ENCODE data around the gene RASA3.
"Not testable (repeated sequence)": the region's sequence is repeated elsewhere in the genome, so short reads cannot be mapped to it uniquely, and the experiment has no call there.

RASA3 gene

DNA sequence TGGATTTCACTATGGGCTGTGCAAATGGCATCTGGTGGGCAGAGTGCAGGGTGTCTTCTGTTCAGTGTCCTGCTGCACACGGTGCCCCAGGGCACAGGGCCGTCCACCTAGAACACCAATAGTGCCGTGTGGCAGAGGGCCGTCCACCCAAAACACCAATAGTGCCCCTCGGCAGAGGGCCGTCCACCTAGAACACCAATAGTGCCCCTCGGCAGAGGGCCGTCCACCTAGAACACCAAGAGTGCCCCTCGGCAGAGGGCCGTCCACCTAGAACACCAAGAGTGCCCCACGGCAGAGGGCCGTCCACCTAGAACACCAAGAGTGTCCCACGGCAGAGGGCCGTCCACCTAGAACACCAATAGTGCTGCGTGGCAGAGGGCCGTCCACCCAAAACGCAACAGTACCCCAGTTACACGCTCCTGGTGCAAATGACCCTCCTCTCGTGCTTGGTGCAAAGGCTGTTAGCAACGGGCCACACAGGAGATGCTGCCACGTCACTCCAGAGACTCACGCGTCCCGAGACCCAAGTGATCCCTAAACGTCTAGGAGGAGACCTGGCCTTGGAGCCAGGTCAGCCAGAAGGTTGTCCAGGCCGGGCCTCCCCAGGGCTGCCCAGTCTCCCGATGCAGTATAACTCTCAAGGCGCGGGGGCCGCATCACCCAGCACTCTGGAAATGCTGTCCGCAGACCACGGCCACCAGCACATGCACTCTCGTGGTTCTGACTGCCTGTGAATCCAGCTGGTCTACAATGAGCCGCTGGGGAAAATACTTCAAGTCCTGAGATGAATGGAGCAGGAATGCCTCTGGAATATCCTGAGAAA is 51.5 kb downstream of the RASA3 start:
- DNase-seq (ENCODE audit: low spot score): no peak

DNA sequence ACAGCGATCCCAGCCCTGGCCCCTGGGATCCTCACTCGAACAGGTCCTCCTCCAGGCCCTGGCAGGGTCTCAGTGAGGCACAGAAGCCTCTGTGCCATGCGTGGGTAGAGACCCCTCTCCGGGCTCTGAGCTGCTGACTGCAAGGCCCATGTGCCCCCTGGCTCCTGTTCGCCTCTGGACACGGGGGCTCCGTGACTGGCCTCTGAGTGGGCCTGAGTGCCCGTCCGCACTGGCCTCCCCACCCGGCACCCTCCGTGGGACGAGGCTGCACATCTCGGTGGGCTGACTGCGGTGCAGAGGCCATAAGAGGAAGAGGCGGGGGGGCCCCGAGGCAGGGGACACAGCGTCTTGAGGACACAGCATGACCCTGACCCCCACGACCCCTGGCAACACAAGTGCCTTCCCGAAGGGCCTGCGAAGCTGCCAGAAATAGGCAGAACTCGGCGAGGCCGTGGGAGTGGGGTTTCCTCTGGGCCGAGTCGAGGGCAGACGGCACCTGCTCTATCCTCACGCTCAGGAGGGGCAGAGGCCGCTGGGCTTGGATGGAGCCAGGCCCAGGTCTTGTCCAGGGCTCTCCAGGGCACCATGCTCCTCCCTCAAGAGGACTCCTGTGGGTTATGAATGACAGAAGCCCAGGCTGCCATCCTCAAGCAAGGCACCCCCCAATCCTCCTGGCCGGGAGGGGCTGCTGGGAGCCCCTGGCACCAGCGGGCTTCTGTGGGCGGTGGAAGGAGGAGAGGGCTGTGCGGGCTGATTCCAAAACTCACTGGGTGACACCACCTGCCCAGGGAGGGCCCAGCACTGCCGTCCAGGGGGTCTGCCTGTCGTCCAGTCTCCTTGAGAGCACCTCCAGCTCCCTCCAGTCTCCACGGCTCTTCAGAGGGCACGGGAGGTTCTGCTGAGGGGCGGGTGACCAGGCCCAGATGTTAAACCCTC is 52.6 kb downstream of the RASA3 start:
- no peak for DNase-seq (ENCODE audit: low spot score)

DNA sequence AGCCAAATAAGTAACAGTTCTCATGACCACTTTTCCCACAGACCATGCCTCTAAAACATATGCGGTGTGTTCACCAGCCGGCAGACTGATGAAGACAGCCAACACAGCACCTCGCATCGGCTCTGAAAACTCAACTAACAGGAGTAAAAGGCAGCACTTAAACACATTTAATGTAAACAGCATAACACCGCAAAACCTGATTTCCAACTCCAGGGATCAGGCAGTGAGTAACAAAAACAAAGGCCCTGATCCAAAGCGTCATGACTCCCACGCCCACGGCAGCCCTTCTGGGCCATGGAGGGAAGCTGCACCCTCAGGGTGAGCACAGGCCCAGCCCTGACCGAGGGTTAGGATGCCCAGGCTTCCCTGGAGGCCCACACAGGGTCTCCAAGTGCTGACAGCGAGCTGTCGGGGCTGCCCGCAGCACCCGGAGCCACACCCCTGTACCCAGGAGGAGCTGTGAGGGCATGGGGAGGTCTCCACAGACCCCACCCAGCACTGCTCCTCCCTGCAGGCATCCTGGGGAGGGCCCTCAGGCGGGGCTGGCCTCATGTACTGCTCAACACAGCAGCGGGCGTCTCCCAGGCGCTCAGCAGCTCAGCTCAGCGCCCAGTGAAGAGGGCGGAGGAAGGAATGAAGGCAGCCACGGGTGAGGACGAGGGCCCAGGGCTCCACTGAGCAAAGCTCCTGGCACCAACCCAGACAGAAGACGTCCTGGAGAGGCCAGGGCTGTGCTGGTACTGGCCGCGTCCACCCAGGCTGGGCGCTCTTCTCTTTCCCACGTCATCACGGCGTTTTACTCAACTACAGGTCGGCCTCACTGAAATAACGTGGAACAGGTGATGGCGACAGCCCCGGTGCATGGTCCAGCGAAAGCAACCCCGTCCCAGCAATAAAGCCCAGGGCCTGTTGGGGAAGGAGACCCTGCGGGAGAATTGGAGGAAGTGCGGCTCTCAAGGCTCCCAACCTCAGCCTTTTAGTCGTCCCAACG is 53.7 kb downstream of the RASA3 start:
- DNase-seq (ENCODE audit: low spot score): peak; percentile 90

DNA sequence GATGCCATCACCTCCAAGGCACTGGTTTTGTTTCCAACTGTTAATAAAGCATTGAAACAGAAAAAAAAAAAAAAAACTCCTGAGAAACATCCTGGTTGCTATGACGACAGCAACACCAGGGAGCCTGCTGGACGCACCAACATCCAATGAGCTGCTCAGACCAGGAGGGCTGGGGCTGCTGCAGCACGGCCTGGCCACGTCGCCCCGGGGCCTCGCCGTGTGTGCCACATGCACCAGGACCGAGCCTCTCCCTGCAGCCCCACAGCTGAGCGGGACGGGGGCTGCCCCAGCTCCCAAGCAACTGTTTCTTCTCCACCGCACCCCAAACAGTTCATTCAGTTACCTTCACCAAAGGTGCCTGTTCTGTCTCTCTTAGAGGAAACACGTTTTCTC is 54.5 kb downstream of the RASA3 start:
- DNase-seq (ENCODE audit: low spot score): peak; percentile 36

DNA sequence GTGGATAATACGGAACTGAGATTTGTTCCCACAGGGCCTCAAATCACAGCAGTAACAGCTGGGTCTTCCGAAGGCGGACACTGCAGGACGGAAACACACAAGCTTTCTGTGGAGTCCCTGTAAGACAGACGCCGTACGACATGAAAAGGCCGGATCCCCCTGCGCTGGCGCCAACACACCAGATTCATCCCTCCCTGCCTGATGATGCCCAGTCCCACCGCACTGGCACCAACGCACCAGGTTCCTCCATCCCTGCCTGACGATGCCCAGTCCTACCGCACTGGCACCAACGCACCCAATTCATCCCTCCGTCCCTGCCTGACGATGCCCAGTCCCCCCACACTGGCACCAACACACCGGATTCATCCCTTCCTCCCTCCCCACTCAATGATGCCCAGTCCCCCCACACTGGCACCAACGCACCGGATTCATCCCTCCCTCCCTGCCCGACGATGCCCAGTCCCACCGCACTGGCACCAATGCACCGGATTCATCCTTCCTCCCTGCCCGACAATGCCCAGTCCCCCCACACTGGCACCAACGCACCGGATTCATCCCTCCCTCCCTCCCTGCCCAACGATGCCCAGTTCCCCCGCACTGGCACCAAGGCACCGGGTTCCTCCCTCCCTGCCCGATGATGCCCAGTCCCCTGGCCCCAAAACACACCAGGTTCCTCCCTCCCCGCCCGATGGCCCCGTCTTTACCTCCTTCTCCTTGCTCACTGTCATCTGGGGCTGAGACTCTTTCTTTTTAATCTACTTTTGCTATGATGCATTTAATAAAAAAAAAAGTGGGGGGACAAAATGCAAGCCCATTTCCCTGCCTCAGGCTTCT is 55.1 kb downstream of the RASA3 start:
- DNase-seq (ENCODE audit: low spot score): no peak

DNA sequence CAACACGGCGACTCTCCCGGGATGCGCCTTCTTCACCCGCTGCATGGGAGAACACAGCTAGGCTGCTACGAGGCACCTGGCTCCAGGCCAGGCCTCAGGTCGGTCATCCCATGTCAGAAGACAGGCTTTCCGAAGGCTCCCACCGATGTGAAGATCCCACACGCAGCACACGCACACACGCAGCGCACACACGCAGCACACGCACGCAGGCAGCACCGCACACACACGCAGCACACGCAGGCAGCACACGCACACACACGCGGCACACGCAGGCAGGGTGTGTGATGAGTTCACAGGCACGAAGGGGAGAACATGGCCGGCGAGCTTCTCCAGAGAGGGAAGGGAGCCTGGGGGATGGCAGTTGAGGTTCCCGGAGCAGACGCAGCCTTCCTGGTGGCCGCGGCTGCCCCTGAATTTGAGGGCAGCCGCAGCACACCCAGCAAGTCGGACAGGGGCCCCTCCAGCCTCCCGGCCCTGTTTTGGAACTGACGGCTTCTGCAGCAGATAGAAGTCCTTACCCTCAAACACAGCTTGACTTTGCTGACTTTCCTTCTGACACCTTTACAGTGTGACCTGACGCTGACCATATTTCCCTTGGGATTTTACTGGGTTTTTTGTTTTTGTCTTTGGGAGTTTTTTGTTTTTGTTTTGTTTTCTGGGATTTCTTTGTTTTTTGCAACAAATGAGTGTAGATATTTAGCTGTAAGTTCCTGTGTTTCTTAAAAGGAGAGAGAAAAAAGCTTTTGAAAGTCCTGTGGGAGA is 55.9 kb downstream of the RASA3 start:
- DNase-seq (ENCODE audit: low spot score): no peak

DNA sequence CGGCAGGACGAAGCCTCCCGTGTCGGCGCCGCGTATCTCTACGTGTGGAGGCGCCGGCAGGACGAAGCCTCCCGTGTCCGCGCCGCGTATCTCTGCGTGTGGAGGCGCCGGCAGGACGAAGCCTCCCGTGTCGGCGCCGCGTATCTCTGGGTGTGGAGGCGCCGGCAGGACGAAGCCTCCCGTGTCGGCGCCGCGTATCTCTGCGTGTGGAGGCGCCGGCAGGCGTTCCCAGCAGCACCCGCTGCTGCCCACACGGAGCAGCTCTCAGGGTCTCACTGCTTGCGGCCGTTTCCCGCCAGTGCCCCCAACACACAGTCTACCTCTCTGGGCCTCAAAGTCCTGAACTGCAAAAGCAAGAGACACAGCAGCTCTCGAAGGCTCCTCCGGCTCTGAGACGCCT is 56.6 kb downstream of the RASA3 start:
- not testable (repeated sequence) for DNase-seq (ENCODE audit: low spot score)

DNA sequence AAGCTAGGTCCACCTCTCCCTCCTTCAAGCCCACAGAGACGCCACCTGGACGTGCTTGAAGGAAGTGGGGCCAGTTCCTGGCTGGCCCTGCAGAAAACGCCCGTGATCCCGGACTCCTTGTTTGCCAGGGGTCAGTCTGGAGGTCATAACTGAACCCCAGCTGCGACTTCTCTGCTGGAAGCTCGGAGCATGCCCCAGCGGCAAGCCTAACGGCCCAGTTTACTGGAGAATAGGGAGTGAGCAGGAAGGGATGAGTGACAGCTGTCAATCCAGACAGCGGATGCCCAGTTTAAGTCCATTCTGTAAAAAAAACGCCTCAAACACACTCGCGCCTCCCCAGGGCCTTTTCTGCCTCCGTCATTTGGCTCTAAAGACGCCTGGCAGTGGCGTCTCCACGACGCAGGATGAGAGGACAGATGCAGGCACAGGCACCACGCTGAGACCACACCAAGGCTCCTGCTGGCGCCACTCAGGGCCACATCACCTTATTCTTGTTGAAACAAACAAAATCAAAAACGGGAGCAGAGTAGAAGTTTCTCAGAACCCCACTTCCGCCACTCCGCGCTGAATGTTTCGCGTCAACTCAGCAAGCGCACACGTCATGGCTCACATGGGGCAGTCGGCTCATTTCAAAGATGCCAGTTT is 57.6 kb downstream of the RASA3 start:
- DNase-seq (ENCODE audit: low spot score): no peak

DNA sequence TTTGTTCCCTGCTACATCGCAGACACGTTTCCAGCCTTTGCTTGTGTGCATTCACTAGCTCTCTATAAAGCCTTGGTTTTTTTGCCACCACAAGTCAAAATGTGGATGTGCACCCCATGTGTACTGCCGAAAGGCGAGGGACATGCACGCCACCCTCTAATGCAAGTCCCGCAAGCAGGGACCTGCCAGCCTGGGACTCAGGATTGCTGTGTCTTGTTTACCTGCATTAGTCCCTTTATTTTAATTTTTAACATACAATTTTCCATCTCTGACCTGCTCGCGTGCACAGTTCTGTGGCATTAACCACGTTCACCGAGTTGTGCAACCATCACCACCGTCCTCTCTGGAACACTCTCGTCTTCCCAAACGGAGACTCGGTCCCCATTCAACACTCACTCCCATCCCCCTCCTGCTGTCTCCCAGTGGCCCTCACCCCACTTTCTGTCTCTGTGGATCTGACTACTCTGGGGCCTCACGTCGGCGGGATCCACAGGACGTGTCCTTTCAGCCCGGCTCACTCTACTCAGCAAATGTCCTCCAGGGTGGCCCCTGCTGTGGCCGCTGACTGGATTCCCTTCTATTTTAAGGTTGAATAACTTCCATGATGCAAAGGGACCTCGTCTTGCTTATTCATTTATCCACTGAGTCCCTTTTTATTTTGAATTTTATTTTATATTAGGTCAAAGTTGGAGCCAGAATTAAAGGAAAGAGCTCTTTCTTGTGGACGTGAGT is 58.4 kb downstream of the RASA3 start:
- no peak for DNase-seq (ENCODE audit: low spot score)

DNA sequence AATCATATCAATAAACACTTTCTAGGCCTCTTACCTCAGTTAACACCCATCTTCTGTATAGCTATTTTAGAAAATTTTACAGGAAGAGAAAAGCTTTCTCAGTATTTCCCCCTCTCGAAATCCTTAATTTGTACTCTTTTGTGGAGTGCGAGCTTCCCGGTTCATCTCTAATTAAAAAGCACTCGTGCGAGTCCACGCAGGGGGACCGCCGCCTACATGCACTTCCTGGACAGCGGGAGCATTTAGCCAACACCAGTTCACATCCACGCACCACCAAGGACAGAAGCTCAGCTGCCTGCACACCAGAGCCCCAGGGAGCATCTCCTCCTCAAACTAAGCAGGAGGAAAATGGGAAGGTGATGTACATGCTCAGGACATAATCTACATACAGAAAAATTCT is 60.0 kb downstream of the RASA3 start:
- DNase-seq (ENCODE audit: low spot score): no peak

DNA sequence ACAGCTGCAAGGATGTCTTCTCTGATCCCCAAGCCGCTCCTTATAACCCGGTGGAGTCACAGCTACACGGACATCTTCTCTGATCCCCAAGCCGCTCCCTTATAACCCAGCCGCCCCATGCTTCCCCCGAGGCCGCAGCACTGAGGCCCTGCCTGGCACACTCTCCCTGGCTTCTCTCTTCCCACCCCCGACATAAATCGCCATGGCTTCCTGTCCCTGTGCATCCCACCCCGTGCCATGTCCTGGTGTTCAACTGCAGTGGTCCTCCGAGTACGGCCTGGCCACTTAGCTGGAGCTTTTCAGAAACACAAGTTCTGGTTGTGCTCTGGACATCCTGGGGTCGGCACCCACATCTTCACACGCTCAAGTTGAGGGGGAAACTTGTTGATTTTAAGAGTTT is 60.4 kb downstream of the RASA3 start:
- no peak for DNase-seq (ENCODE audit: low spot score)

DNA sequence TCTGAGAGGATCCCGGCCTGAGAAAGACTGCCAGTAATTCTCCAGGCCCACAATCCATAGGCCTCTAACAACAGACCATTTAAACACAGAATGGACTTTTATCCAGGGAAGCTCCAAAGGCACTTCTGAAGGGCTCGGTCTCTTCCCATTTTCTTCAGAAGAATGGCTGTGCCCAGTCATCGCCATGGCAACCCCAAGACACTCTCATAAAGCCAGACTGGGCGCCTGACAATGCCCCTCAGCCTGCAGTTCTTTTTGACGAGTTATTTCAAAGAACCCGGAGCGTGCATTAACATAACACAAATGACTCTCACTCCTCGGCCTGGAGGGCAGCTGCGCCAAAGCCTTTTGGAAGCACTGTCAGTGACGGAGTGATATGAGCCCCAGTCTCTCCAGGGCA is 61.0 kb downstream of the RASA3 start:
- no peak for DNase-seq (ENCODE audit: low spot score)

DNA sequence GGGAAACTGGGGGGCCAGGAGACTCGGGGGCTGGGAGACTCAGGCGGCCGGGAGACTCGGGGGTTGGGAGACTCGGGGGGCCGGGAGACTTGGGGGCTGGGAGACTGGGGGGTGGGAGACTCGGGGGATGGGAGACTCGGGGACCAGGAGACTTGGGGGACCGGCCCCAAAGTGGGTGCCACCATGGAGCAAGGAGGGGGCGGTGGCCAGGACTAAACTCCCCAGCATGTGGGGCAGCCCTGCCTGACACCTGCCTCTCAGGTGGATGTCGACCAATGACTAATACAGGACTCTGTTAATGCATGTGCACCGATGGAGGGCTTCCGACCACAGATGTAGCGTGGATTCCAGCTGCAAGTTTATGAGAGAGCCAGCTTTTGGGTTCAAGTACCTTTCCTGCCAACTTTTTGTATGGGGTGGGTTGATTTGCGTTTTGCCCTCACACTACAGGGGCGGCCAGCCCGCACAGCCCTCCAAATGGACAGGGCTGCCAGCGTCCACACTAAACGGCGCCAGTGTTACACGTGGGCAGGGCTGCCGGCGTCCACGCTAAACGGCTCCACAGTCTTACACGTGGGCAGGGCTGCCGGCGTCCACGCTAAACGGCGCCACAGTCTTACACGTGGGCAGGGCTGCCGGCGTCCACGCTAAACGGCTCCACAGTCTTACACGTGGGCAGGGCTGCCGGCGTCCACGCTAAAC is 62.2 kb downstream of the RASA3 start:
- no peak for DNase-seq (ENCODE audit: low spot score)

DNA sequence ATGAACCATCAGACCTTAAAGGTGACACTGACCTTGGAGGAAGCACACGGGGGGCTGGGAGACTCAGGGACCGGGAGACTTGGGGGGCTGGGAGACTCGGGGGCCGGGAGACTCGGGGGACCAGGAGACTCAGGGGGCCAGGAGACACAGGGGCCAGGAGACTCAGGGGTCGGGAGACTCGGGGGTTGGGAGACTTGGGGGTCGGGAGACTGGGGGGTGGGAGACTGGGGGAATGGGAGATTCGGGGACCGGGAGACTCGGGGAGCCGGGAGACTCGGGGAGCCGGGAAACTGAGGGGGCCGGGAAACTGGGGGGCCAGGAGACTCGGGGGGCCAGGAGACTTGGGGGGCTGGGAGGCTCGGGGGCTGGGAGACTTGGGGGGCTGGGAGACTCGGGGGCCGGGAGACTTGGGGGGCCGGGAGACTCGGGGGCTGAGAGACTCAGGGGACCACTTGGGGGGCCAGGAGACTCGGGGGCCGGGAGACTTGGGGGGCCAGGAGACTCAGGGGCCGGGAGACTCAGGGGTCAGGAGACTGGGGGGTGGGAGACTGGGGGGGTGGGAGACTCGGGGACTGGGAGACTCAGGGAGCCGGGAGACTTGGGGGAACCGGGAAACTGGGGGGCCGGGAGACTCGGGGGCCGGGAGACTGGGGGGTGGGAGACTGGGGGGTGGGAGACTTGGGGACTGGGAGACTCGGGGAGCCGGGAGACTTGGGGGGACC is 62.9 kb downstream of the RASA3 start:
- DNase-seq (ENCODE audit: low spot score): no peak

DNA sequence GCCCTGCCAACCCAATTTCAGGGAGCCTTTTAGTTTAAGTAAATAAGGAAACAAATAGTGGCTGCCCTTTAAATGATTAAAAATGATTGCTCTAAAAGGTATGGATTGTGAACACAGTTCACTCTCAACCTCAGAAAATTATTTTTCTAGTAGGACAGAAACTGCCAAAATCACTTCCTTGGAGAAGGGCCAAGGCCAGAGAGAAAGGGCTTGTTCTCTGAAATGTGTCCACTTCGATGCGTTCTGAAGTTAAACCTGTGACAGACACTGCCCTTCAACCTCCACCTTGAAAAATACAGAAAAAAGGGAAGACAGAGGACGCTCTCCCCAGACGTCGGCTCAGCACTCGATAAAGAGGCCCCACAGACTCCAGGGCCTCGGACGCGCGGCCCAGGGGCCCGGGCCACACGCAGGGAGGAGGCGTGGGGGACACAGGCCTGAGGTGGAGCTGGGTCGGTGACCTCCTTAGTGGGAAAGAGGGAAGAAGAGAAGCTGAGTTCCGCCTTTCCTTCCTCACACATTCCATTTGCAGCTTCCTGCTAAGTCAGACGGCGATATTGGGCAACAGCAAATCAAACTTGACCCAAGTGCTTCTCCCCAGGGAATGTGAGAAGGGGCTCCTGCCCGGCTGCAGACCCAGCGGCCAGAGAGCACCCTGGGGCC is 63.6 kb downstream of the RASA3 start:
- peak; percentile 79 for DNase-seq (ENCODE audit: low spot score)

DNA sequence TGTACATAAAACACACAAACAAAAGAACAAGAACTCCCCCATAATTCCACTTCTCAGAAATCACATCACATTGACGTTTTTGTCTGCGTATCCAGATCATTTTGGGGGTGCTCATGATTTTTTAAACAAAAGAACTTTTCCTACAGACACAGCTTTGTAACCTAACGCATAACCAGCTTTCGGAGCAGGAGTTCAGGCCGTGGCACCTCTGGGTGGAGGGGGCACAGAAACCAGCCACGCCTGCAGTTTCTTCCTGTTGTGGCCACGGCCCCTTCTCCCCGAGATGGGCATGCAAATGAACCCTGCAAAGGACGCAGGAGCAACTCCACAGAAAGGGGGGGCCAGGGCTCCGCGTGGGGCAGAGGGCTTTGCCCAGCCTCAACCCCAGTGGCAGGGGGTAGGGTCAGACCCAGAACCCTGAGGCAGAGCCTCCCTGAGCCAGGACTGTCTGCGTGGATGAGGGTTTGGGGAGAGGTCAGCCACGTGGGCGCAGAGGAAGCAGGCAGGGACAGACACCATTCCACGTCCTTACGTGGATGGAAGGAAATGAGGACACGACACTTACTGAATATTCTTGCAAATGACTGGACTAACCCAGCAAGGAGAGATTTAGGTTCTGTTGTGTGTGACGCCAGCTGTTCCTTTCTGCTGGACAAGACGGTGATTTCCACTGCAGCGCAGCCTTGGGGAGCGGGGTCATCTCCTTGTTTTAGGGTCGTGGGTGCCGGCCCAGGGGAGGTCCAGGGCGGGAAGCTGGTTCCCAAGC is 64.4 kb downstream of the RASA3 start:
- no peak for DNase-seq (ENCODE audit: low spot score)

All from GM03348 (cell line).